DOHH2 (cell line): ENCODE measurements around the gene KAT7.

Experiments used
- H3F3A ChIP-seq: fragments of 200-600 bp; sonication (generic), shearing (Covaris generic); 2 replicates; pipeline ENCODE4 v1.6.0; 2016; ENCODE audit warnings: antibody characterized with exemption, mild to moderate bottlenecking; ENCODE audit not compliant: control insufficient read depth, insufficient read depth
- H3K27ac ChIP-seq: fragments of 200-600 bp; sonication (generic); 2 replicates; pipeline ENCODE4 v1.5.1; 2014; ENCODE audit warnings: low read depth, mild to moderate bottlenecking, low read length, moderate library complexity
- H3K27me3 ChIP-seq: fragments of 200-600 bp; sonication (generic); 2 replicates; pipeline ENCODE4 v1.6.1; 2014; ENCODE audit warnings: mild to moderate bottlenecking, low read length, mixed read lengths; ENCODE audit not compliant: control insufficient read depth
- H3K36me3 ChIP-seq: fragments of 200-600 bp; sonication (generic); 2 replicates; pipeline ENCODE4 v1.6.1; 2014; ENCODE audit warnings: mild to moderate bottlenecking, low read length, moderate library complexity, mixed read lengths; ENCODE audit not compliant: control insufficient read depth
- H3K4me1 ChIP-seq: fragments of 200-600 bp; sonication (generic); 2 replicates; pipeline ENCODE4 v1.6.1; 2014; ENCODE audit warnings: mild to moderate bottlenecking, low read length, mixed read lengths; ENCODE audit not compliant: control insufficient read depth
- H3K4me2 ChIP-seq: fragments of 200-600 bp; sonication (generic); 2 replicates; pipeline ENCODE4 v1.6.0; 2014; ENCODE audit warnings: mild to moderate bottlenecking, low read length, moderate library complexity
- H3K4me3 ChIP-seq: fragments of 200-600 bp; sonication (generic); 2 replicates; pipeline ENCODE4 v1.5.1; 2014; ENCODE audit warnings: mild to moderate bottlenecking, low read length, mixed read lengths
- H3K79me2 ChIP-seq: fragments of 200-600 bp; sonication (generic); 2 replicates; pipeline ENCODE4 v1.6.1; 2014; ENCODE audit warnings: mild to moderate bottlenecking, low read length, mixed read lengths; ENCODE audit not compliant: control insufficient read depth
- H3K9me2 ChIP-seq: fragments of 200-600 bp; sonication (generic); replicated peaks from 2 replicates; pipeline ENCODE4 v1.6.1; 2014; ENCODE audit warnings: mild to moderate bottlenecking, low read length, mixed read lengths; ENCODE audit not compliant: control insufficient read depth
- H3K9me3 ChIP-seq: fragments of 200-600 bp; sonication (generic); 2 replicates; pipeline ENCODE4 v1.6.1; 2014; ENCODE audit warnings: antibody characterized with exemption, low read length, mixed read lengths; ENCODE audit not compliant: control insufficient read depth, insufficient read depth
- H4K20me1 ChIP-seq: fragments of 200-600 bp; sonication (generic); 2 replicates; pipeline ENCODE4 v1.6.0; 2014; ENCODE audit warnings: low read depth, mild to moderate bottlenecking, antibody characterized with exemption, low read length, moderate library complexity; ENCODE audit not compliant: control insufficient read depth, insufficient read depth
- CTCF ChIP-seq: fragments of 200-600 bp; sonication (generic); IDR thresholded peaks from one replicate; pipeline ENCODE4 v1.5.1; 2014; ENCODE audit warnings: antibody characterized with exemption, mild to moderate bottlenecking, low read depth, low read length; ENCODE audit not compliant: poor library complexity, severe bottlenecking
- EZH2phosphoT487 ChIP-seq: fragments of 200-600 bp; sonication (generic); IDR thresholded peaks from 2 replicates; pipeline ENCODE4 v1.6.1; 2017; ENCODE audit warnings: borderline replicate concordance, mild to moderate bottlenecking, antibody characterized with exemption, low read length, moderate library complexity, mixed read lengths

The KAT7 gene

GRCh38 chr17:49820773-49821172 is 32.3 kb downstream of the KAT7 start:
- H3K27me3 ChIP-seq: no peaks in the 10 kb centered on the region
- no peak overlapping the region for H3K27ac ChIP-seq
- no peak for TF ChIP-seq CTCF
- no peak for TF ChIP-seq EZH2phosphoT487
- no peaks in the 10 kb centered on the region for H3K79me2 ChIP-seq
- no peak overlapping the region for H3K4me2 ChIP-seq
- no peak overlapping the region for H3K4me3 ChIP-seq
- no peaks in the 10 kb centered on the region for H3F3A ChIP-seq
- H4K20me1 ChIP-seq: no peaks in the 10 kb centered on the region
- H3K36me3 ChIP-seq: peaks cover 93% of the 10 kb centered on the region
- H3K9me2 ChIP-seq: no peaks in the 10 kb centered on the region
- H3K9me3 ChIP-seq: no peaks in the 10 kb centered on the region
- no peaks in the 10 kb centered on the region for H3K4me1 ChIP-seq

DNA sequence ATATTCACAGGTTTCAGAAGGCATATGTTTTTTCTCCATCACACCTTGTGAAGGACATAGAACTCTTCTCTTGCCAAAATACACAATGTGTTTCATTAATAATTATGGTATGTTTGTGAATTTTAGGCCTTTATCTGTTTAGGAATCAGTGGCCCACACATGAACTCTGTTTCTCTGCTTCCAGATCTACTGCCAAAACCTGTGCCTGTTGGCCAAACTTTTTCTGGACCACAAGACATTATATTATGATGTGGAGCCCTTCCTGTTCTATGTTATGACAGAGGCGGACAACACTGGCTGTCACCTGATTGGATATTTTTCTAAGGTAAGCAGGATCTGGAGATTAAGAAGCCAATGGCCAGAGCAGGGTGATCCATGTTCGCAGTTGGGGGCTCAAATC is 33.0 kb downstream of the KAT7 start:
- no peak overlapping the region for H3K4me3 ChIP-seq
- H3K36me3 ChIP-seq: peaks cover 93% of the 10 kb centered on the region
- TF ChIP-seq CTCF (no peak), EZH2phosphoT487 (no peak)
- no peaks in the 10 kb centered on the region for H3K9me3 ChIP-seq
- no peak overlapping the region for H3K4me2 ChIP-seq
- H3K79me2 ChIP-seq: no peaks in the 10 kb centered on the region
- H3K9me2 ChIP-seq: no peaks in the 10 kb centered on the region
- no peaks in the 10 kb centered on the region for H3F3A ChIP-seq
- no peak overlapping the region for H3K27ac ChIP-seq
- no peaks in the 10 kb centered on the region for H4K20me1 ChIP-seq
- H3K27me3 ChIP-seq: no peaks in the 10 kb centered on the region
- no peaks in the 10 kb centered on the region for H3K4me1 ChIP-seq

- Histone ChIP-seq H3K27me3 (no peaks in the 10 kb centered on the region), H3K4me3 (no peak overlapping the region), H3K27ac (no peak overlapping the region), H3K4me1 (no peaks in the 10 kb centered on the region), H3K79me2 (no peaks in the 10 kb centered on the region), H3K9me3 (no peaks in the 10 kb centered on the region), H3K4me2 (no peak overlapping the region), H4K20me1 (no peaks in the 10 kb centered on the region), H3K9me2 (no peaks in the 10 kb centered on the region), H3K36me3 (peaks cover 93% of the 10 kb centered on the region), H3F3A (no peaks in the 10 kb centered on the region)
- TF ChIP-seq CTCF (no peak), EZH2phosphoT487 (no peak)
Observed at GRCh38 chr17:49821916-49822315, 33.4 kb downstream of the KAT7 start.

- Histone ChIP-seq H4K20me1 (no peaks in the 10 kb centered on the region), H3K4me1 (no peaks in the 10 kb centered on the region), H3K9me3 (no peaks in the 10 kb centered on the region), H3K79me2 (no peaks in the 10 kb centered on the region), H3K36me3 (peaks cover 92% of the 10 kb centered on the region), H3K9me2 (no peaks in the 10 kb centered on the region), H3K4me3 (no peak overlapping the region), H3F3A (no peaks in the 10 kb centered on the region), H3K4me2 (no peak overlapping the region), H3K27me3 (no peaks in the 10 kb centered on the region), H3K27ac (no peak overlapping the region)
- TF ChIP-seq EZH2phosphoT487 (no peak), CTCF (no peak)
Observed at GRCh38 chr17:49822829-49823228, 34.3 kb downstream of the KAT7 start.
